Measurements from ENCODE around the gene SIRPG.
"Not testable (repeated sequence)": the region's sequence is repeated elsewhere in the genome, so short reads cannot be mapped to it uniquely, and the experiment has no call there.

Gene SIRPG

DNA sequence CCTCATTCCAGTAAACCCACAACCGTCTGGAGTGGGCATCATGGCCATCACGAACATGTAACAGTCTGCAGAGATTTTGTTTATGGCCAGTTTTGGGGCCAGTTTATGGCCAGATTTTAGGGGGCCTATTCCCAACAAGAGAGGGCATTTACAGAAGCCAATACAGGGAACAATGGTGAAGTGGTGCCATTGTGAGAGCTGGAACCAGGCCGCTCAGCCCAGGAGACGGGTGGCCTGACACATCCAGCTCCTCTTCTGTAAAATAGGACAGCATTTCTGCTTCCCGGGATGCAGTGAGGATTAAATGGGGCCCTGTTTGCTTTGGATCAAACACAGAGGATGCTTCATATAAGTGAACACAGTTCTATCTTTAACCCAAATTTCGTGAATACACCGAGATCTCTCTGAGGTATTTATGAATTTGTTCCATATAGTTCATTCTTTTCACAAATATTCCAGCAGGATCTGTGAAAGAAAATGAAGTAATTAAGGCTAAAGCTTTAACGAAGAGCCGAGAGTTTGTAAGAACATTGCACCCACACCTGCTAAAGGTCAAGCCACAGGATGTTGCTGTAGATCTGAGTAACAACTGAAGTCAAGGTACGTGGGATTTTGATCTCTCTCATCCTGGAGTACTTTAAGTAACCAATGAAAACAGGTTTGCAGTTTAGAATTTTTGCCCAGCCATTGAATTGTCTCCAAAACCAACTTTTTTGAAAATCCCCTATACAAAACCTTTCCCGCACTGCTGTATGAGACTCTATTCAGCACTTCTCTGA is 14.5 kb upstream of the SIRPG start:
- DNase-seq (ENCODE audit: low spot score), result no peak

DNA sequence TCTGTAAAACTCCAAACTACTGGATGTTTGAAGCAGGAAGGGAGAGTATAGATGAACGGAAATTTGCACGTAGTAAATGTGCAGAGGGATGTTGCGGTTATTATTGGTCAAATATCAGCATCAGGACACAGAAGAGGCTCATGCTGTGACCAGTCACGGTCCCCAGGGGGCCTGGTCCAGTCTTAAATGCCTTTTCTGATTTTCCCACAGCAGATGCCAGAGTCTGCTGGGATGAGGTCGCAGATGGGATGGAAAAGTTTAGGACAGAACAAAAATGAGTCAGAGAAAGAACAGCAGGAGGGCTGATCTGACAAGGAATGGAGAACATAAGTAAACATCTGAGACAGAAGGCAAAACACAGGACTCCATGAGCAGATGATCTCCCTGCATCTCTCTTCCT is 11.7 kb upstream of the SIRPG start:
- DNase-seq (ENCODE audit: low spot score), result no peak

- no peak for DNase-seq (ENCODE audit: low spot score)
These were observed 10.0 kb upstream of the SIRPG start for GRCh38 chr20:1667502-1668085.

DNA sequence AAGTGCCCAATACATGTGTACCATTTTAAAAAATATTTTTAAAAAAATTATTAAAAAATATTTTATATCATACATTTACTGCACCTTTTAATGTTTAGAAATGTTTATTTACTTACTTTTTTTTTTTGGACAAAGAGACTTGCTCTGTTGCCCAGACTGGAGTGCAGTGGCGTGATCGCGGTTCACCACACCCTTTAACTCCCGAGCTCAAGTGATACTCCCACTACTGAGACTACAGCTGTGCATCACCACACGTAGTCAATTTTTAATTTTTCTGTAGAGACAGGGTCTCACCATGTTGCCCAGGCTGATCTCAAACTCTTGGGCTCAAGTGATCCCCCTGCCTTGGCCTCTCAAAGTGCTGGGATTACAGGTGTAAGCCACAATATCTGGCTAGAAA is 9.2 kb upstream of the SIRPG start:
- DNase-seq (ENCODE audit: low spot score), result no peak

DNA sequence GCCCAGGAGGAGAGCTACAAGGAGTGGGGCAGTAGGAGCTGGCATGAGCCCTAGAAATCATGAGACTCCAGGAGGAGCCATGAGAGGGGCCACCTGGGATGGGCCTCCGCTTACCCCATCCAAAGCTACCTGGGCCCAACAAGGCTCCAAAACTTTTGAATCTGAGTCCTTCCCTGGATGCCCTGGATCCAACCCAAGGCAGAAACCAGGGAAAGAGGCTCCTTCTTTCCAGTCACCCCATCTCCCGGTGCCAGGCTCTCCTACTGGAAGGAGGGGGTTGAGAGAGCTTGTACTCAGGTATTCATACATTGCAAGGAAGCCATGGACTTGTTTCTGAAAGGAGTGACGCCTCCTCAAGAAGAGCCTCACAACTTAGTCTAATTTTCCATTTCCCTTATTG is 7.8 kb upstream of the SIRPG start:
- no peak for DNase-seq (ENCODE audit: low spot score)

- no peak for DNase-seq (ENCODE audit: low spot score)
These were observed 7.3 kb upstream of the SIRPG start for GRCh38 chr20:1664911-1665310.

- DNase-seq (ENCODE audit: low spot score), result no peak
These were observed 6.3 kb upstream of the SIRPG start for GRCh38 chr20:1663917-1664316.

DNA sequence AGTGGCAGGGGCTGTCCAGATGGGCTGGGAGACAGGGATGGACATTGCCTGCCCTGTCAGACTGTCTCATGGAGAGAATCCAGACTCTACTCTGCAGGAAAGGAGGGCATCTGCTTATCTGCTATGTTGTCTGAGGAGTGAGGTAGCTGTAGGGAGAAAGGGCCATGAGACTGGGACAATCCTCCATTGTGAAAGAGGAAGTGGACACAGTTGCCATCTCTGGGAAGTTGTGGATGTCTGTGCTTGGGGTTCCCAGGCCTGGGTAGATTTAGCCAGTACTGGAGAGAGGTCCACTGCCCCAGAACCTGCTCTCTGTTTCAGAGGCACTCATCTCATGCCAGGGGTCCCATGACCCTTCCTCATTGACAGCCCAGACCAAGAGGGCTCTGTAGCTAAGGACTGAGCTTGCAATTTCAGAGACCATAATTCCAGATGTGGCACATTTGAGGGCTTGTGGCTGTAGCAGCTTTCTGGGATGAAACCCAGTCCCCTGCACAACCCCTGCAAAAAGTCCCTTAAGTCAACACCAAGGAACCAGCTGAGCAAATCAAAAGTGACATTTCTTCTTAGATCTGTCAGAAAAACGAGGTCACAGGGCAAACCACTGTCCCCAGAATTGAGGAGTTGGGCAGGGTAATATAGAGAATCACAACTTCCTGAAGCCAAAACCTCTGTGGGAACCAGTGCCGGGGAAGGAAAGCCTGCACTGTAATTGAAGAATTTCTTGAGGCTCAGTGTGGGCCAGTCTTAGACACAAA is 4.1 kb upstream of the SIRPG start:
- no peak for DNase-seq (ENCODE audit: low spot score)

DNA sequence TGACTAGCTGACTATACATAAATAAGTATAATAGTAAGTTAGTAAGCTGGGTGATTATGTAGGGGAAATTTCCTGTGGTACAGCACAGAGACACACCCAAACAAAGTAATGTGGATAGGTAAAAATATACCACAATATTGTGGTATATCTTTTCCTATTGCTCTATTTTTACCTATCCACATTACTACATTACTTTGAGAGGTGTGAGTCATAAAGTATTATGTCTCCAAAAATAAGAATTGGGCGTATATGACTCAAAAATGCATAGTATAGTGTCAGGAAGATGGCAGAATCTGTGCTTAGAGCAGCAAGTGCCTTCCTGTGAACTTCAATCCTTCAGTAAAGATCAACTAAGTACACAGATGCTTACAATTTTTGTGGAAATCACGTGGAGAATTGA is 2.7 kb upstream of the SIRPG start:
- no peak for DNase-seq (ENCODE audit: low spot score)

GRCh38 chr20:1656844-1657243 is 735 bp downstream of the SIRPG start:
- DNase-seq (ENCODE audit: low spot score), result no peak

GRCh38 chr20:1654996-1655395 is 2.6 kb downstream of the SIRPG start:
- no peak for DNase-seq (ENCODE audit: low spot score)

DNA sequence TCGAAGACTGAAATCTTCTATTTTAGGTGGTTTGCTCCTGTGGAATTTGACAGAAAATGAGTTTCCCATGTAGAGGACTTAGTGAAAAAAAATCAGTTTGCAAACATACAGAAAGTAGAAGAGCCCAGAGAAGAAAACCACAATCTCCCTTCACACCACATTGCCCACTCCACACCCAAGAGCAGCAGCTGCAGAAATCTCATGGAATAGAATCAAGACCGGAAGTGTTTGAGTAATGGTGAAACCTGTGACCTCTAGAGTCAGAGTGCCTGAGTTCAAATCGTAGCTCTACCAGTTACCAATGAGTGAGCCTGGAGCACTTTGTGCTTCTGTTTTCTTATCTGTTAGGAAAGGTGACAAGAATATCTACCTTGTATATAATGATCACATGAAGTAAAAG is 4.6 kb downstream of the SIRPG start:
- no peak for DNase-seq (ENCODE audit: low spot score)

GRCh38 chr20:1652104-1652503 is 5.5 kb downstream of the SIRPG start:
- no peak for DNase-seq (ENCODE audit: low spot score)

- no peak for DNase-seq (ENCODE audit: low spot score)
These were observed 6.1 kb downstream of the SIRPG start for GRCh38 chr20:1651268-1652058.

DNA sequence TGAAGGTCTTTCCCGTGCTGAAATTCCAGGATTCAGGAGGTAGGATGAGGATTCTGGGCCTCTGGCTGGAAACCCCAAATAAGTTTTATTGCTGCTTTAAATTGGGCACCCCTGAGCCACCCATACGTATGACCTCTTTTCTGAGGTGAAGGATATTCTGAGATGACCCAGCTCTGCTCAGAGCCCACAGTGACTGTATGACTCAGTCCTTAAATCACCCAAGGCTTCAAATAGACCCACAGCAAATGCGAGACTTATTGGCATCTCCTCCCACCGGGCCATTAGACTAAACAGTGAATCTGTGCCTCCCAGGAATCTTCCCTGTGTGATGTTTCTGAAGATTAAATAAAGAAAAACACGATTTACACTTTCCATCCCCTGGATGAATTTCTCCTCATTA is 9.5 kb downstream of the SIRPG start:
- DNase-seq (ENCODE audit: low spot score), result no peak

DNA sequence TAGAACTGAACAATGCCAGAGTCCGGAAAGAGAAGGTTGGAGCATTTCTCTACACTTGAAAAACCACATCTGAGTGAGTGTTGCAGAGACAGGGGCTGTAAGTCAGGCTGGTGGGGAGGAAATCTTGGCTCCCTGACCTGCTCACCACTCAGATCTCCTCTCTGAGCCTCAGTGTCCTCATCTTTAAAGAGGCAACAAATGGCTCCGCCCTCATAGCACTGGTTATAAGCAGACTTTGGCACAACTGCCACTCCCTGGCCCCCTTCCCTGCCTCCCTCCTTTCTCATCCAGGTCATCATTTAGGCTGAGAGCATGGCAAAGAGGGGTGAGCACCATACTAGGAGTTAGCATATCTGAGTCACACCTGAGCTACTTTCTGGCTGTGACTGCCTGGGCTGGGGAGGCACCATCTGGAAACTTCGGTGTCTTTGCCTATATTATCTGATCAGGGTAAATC is 10.6 kb downstream of the SIRPG start:
- DNase-seq (ENCODE audit: low spot score), result no peak

DNA sequence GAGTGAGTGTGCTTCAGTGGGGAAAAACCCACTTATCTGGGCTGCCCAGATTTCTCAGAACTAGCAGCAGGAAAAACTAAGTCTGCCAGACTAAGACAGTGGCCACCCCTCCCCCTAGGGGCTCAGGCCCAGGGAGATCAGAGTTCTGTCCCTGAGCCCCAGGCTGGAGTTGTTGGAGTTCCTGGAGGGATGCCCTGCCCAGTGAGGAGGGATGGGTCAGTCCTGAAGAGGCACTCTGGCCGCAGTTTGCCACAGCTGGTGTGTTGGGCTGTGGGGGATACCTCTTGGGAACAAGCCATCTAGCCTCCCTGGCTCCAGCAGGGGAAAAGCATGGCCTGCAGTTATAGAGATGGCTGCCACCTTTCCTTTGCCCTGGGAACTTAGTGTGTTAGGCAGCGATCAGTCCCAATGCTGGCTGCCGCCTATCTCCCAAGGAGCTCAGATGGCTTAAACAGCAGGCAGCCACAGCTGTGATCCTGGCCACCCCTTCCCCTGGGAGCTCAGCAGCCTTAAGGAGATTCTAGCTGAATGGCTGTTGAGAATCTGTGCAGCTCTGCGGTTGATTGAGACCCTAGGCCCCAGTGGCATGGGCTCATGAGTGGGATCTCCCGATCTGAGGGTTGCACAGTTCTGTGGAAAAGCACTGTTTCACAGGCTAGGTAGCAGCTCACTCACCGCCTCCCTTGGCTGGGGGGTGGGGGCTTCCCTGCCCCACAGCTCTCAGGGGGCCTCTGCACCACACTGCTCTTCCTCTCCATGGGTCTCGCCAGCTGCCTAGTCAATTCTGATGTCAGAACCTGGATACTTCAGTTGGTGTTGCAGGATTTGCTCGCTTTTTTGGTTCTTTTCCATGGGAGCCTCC is 13.2 kb downstream of the SIRPG start:
- DNase-seq (ENCODE audit: low spot score), result no peak

GRCh38 chr20:1638643-1639042 is 18.9 kb downstream of the SIRPG start:
- not testable (repeated sequence) for DNase-seq (ENCODE audit: low spot score)

DNA sequence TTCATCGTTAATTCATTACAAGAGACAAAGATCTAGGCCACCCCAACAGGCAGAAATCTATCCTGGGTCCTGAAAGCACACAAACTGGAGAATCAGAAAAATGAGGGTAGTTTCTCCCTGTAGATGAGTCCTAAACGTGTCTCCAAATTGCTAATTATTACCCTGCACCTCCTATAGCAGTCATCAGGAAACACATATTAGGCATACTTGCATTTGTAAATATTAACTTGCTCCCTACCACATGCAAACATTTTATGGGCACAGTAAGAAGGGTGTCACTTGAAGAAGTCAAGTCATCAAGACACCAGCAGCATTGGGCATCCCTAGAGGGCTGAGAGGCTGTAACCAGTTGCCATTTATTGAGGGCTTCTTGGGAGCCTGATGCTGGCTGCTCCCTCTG is 19.8 kb downstream of the SIRPG start:
- no peak for DNase-seq (ENCODE audit: low spot score)

GRCh38 chr20:1637226-1637625 is 20.4 kb downstream of the SIRPG start:
- no peak for DNase-seq (ENCODE audit: low spot score)

GRCh38 chr20:1636621-1637020 is 21.0 kb downstream of the SIRPG start:
- DNase-seq (ENCODE audit: low spot score), result no peak
